OCI-LY1 (cell line): ENCODE measurements around the gene ATCAY.
"Not testable (repeated sequence)": the region's sequence is repeated elsewhere in the genome, so short reads cannot be mapped to it uniquely, and the experiment has no call there.

Source experiments
- H2AFZ ChIP-seq: fragments of 200-600 bp; sonication (generic), shearing (Covaris generic); 2 replicates; pipeline ENCODE4 v1.6.0; 2014; ENCODE audit warnings: antibody characterized with exemption, mild to moderate bottlenecking, low read length
- H3F3A ChIP-seq: fragments of 200-600 bp; sonication (generic), shearing (Covaris generic); 2 replicates; pipeline ENCODE4 v1.6.0; 2014; ENCODE audit warnings: mild to moderate bottlenecking, antibody characterized with exemption, low read length, moderate library complexity; ENCODE audit not compliant: insufficient read depth
- H3K27ac ChIP-seq: fragments of 200-600 bp; sonication (generic); 2 replicates; pipeline ENCODE4 v1.5.1; 2014; ENCODE audit warnings: low read length, mixed run types, mild to moderate bottlenecking, low read depth; ENCODE audit not compliant: poor library complexity, severe bottlenecking
- H3K27me3 ChIP-seq: fragments of 200-600 bp; sonication (generic); 2 replicates; pipeline ENCODE4 v1.6.0; 2014; ENCODE audit warnings: antibody characterized with exemption, mild to moderate bottlenecking, low read length, moderate library complexity; ENCODE audit not compliant: insufficient read depth
- H3K36me3 ChIP-seq: fragments of 200-600 bp; sonication (generic); 2 replicates; pipeline ENCODE4 v1.6.1; 2014; ENCODE audit warnings: mild to moderate bottlenecking, antibody characterized with exemption, low read length, moderate library complexity, mixed read lengths; ENCODE audit not compliant: insufficient read depth
- H3K4me1 ChIP-seq: fragments of 200-600 bp; sonication (generic); 2 replicates; pipeline ENCODE4 v1.5.1; 2014; ENCODE audit warnings: mild to moderate bottlenecking, low read length, moderate library complexity; ENCODE audit not compliant: insufficient read depth, severe bottlenecking
- H3K4me2 ChIP-seq: fragments of 200-600 bp; sonication (generic), shearing (Covaris generic); 2 replicates; pipeline ENCODE4 v1.6.1; 2014; ENCODE audit warnings: low read length
- H3K4me3 ChIP-seq: fragments of 200-600 bp; sonication (generic); 2 replicates; pipeline ENCODE4 v1.5.1; 2014; ENCODE audit warnings: low read length, low read depth, mild to moderate bottlenecking, mixed read lengths; ENCODE audit not compliant: poor library complexity, severe bottlenecking
- H3K79me2 ChIP-seq: fragments of 200-600 bp; shearing (Covaris generic); 2 replicates; pipeline ENCODE4 v1.6.1; 2016; ENCODE audit warnings: mixed run types, low read length, mixed read lengths; ENCODE audit not compliant: insufficient read depth
- H3K9ac ChIP-seq: fragments of 200-600 bp; sonication (generic), shearing (Covaris generic); 2 replicates; pipeline ENCODE4 v1.6.1; 2014; ENCODE audit warnings: mild to moderate bottlenecking, low read length, mixed read lengths
- H3K9me2 ChIP-seq: fragments of 200-600 bp; sonication (generic), shearing (Covaris generic); 2 replicates; pipeline ENCODE4 v1.6.1; 2014; ENCODE audit warnings: low read depth, mild to moderate bottlenecking, low read length, mixed read lengths
- H3K9me3 ChIP-seq: fragments of 200-600 bp; shearing (Covaris generic); 2 replicates; pipeline ENCODE4 v1.6.1; 2014; ENCODE audit warnings: low read length, mixed read lengths
- H4K20me1 ChIP-seq: fragments of 200-600 bp; sonication (generic), shearing (Covaris generic); 2 replicates; pipeline ENCODE4 v1.6.0; 2016; ENCODE audit warnings: mild to moderate bottlenecking, low read length; ENCODE audit not compliant: insufficient read depth
- CTCF ChIP-seq: fragments of 200-600 bp; sonication (generic), shearing (Covaris generic); IDR thresholded peaks from 2 replicates; pipeline ENCODE4 v1.5.1; 2017; ENCODE audit warnings: mild to moderate bottlenecking, antibody characterized with exemption, low read length, moderate library complexity, mixed read lengths
- EZH2 ChIP-seq: fragments of 200-600 bp; sonication (generic), shearing (Covaris generic); IDR thresholded peaks from 2 replicates; pipeline ENCODE4 v1.8.0; 2017; ENCODE audit warnings: borderline replicate concordance, mixed run types, mild to moderate bottlenecking, antibody characterized with exemption, low read length, moderate library complexity, mixed read lengths

ATCAY gene

GRCh38 chr19:3954107-3954506 is 73.6 kb downstream of the ATCAY start:
- no peak overlapping the region for H3K4me2 ChIP-seq
- no peak overlapping the region for H3K4me3 ChIP-seq
- no peak overlapping the region for H2AFZ ChIP-seq
- H3K27ac ChIP-seq, result no peak overlapping the region
- no peaks in the 10 kb centered on the region for H3K4me1 ChIP-seq
- no peaks in the 10 kb centered on the region for H3F3A ChIP-seq
- H3K9ac ChIP-seq, result no peak overlapping the region
- H3K27me3 ChIP-seq, result no peaks in the 10 kb centered on the region; the same call in 1 of the 2 replicates
- H3K36me3 ChIP-seq, result peaks cover 13% of the 10 kb centered on the region; the same call in 1 of the 2 replicates
- H3K9me2 ChIP-seq, result no peaks in the 10 kb centered on the region
- TF ChIP-seq EZH2, result no peak
- TF ChIP-seq CTCF, result no peak
- no peaks in the 10 kb centered on the region for H4K20me1 ChIP-seq
- H3K79me2 ChIP-seq, result no peaks in the 10 kb centered on the region
- no peaks in the 10 kb centered on the region for H3K9me3 ChIP-seq

- H4K20me1 ChIP-seq, H3F3A ChIP-seq, H3K4me1 ChIP-seq, H3K9me2 ChIP-seq, H3K27me3 ChIP-seq, H3K9ac ChIP-seq, H3K9me3 ChIP-seq, H3K4me3 ChIP-seq, H2AFZ ChIP-seq, H3K4me2 ChIP-seq, H3K27ac ChIP-seq, H3K79me2 ChIP-seq: not testable (repeated sequence)
- peaks cover 22% of the 10 kb centered on the region for H3K36me3 ChIP-seq
These were observed 74.8 kb downstream of the ATCAY start for GRCh38 chr19:3955276-3955675.

- Histone ChIP-seq H4K20me1 (no peaks in the 10 kb centered on the region), H2AFZ (no peak overlapping the region), H3K4me2 (no peak overlapping the region), H3K27ac (no peak overlapping the region), H3K9me3 (no peaks in the 10 kb centered on the region), H3K27me3 (no peaks in the 10 kb centered on the region), H3K79me2 (no peaks in the 10 kb centered on the region), H3K9ac (no peak overlapping the region), H3K4me3 (no peak overlapping the region), H3K36me3 (peaks cover 24% of the 10 kb centered on the region), H3K4me1 (no peaks in the 10 kb centered on the region), H3K9me2 (no peaks in the 10 kb centered on the region), H3F3A (no peaks in the 10 kb centered on the region)
- TF ChIP-seq CTCF (no peak), EZH2 (no peak)
These were observed 75.2 kb downstream of the ATCAY start for GRCh38 chr19:3955688-3956087.
